H1 (cell line): ENCODE measurements around the gene INPP4B. TPM values are rescaled to one million over a fixed set of nuclear protein-coding genes. Genes with fewer than 3 reads are reported as not detected.

Experiments used
- ASH2L ChIP-seq: fragments of 200-600, 300-600 bp; sonication (generic); IDR thresholded peaks from one replicate; pipeline ENCODE4 v1.7.1; 2017; ENCODE audit warnings: low read length
- BRCA1 ChIP-seq: IDR thresholded peaks from 2 replicates; pipeline ENCODE4 v1.6.1; 2012; ENCODE audit warnings: low read depth, low read length, improper control_type of control experiment
- EP300 ChIP-seq, 2 experiments: IDR thresholded peaks; 1 replicate in 1 of 2; 2 replicates in 1 of 2; pipeline ENCODE4 v1.6.1; 2011 to 2012; ENCODE audit warnings: low read depth in 2 of 2, low read length in 2 of 2, mild to moderate bottlenecking in 2 of 2, borderline replicate concordance in 1 of 2, inconsistent platforms in 1 of 2, moderate library complexity in 1 of 2
- EZH2 ChIP-seq: fragments of 200-600 bp; sonication (generic); IDR thresholded peaks from 2 replicates; pipeline ENCODE4 v1.7.1; 2012; ENCODE audit warnings: low read depth, mild to moderate bottlenecking, moderate library complexity, low read length, inconsistent platforms; ENCODE audit not compliant: severe bottlenecking
- NRF1 ChIP-seq: IDR thresholded peaks from 2 replicates; pipeline ENCODE4 v1.6.1; 2011; ENCODE audit warnings: mild to moderate bottlenecking, low read depth, low read length, improper control_type of control experiment
- RFX5 ChIP-seq: IDR thresholded peaks from 2 replicates; pipeline ENCODE4 v1.6.1; 2011; ENCODE audit warnings: low read depth, low read length, improper control_type of control experiment, borderline replicate concordance
- SUZ12 ChIP-seq: fragments of 200-600 bp; sonication (generic); IDR thresholded peaks from 2 replicates; pipeline ENCODE4 v1.6.1; 2012; ENCODE audit warnings: mild to moderate bottlenecking, inconsistent platforms, low read length, moderate library complexity, mixed read lengths
- polyA plus RNA-seq, 7 experiments: library from polyadenylated mRNA; depleted of rRNA in 3 of 7; stranded (reverse) in 5 of 7; unstranded in 2 of 7; fragments of >200 nt in 5 of 7; fragments of 200-250 nt in 2 of 7; gene quantifications; 1 replicate in 5 of 7; 2 replicates in 1 of 7; 4 replicates in 1 of 7; pipeline versions ENCODE4 v1.2.1 to v1.2.3, GENCODE V29; 2011 to 2013; ENCODE audit warnings: missing spikeins in 2 of 7, mixed read lengths in 2 of 7
- total RNA-seq: library from RNA; stranded (reverse); fragmentation: NEBNext Ultra II Directional; extraction: Animal tissue kit (Norgen Biotek cat#: 25700); gene quantifications from 2 replicates; pipeline ENCODE4 v1.2.1, GENCODE V29; 2021
- TF ChIP-seq, protein P1 (sequence below): IDR thresholded peaks from 2 replicates; pipeline ENCODE4 v1.6.1; 2011; ENCODE audit warnings: low read length, improper control_type of control experiment

The INPP4B gene
- total and polyA plus RNA-seq, 2 of the 8 experiments (the other 6 are each of a cell fraction or from before 2014, with no cell fraction given), result 0.11 to 0.54 TPM

DNA sequence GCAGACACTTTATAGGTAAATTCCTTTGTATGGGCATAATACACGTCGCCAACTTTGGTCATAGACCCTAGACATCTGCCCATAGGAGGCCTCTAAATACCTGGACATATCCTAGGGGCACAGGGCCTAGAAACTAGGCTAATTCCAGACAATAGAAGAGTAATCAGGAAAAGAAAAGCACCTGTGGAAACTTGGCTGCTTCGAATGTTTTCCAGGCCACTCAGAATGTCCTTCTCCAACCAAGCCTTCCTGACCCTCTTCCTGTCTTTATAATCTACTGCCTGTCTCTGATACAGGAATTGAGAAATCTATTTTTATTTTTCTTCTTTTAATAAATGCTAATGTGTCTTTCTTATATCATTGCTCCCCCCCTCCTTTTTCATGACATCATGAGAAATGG, 716.6 kb downstream of the INPP4B start (continued):
- TF ChIP-seq BRCA1, result no peak
- no peak for TF ChIP-seq EZH2
- no peak for TF ChIP-seq ASH2L
- no peak for TF ChIP-seq NRF1
- TF ChIP-seq SUZ12, result no peak
- TF ChIP-seq, protein P1, sequence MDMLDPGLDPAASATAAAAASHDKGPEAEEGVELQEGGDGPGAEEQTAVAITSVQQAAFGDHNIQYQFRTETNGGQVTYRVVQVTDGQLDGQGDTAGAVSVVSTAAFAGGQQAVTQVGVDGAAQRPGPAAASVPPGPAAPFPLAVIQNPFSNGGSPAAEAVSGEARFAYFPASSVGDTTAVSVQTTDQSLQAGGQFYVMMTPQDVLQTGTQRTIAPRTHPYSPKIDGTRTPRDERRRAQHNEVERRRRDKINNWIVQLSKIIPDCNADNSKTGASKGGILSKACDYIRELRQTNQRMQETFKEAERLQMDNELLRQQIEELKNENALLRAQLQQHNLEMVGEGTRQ, result no peak
- no peak for TF ChIP-seq RFX5
- TF ChIP-seq EP300 (IDR thresholded peaks at IDR 0.05; ENCODE audit: borderline replicate concordance in 1 of 2, low read depth in 2 of 2, low read length in 2 of 2), result no peak
